ENCODE measurements around the gene MED22.

MED22 gene

GRCh38 chr9:133384736-133385321, 36.9 kb upstream of the MED22 start:
- H2AFZ ChIP-seq (ENCODE audit: low read length): no peak overlapping the region
- H3K27me3 ChIP-seq (ENCODE audit: insufficient read depth, low read length, poor library complexity, severe bottlenecking): no peaks in the 10 kb centered on the region
- H3K9ac ChIP-seq (ENCODE audit: low read depth, low read length, poor library complexity, severe bottlenecking): no peak overlapping the region
- no peaks in the 10 kb centered on the region for H3K36me3 ChIP-seq (ENCODE audit: insufficient read depth, low read length)
- H3K4me2 ChIP-seq (ENCODE audit: low read depth, low read length, poor library complexity, severe bottlenecking): no peak overlapping the region
- H3F3A ChIP-seq (ENCODE audit: low read depth): no peaks in the 10 kb centered on the region
- TF ChIP-seq CTCF (conservative IDR thresholded peaks at IDR 0.05; ENCODE audit: low read length) (no peak), EZH2phosphoT487 (IDR thresholded peaks at IDR 0.05; ENCODE audit: borderline replicate concordance) (no peak)
- H3K4me1 ChIP-seq (ENCODE audit: insufficient read depth, low read length, poor library complexity, severe bottlenecking): no peaks in the 10 kb centered on the region
- H3K79me2 ChIP-seq (ENCODE audit: insufficient read depth, low read length): no peaks in the 10 kb centered on the region
- H3K9me3 ChIP-seq (ENCODE audit: insufficient read depth, low read depth, low read length): no peaks in the 10 kb centered on the region
- no peaks in the 10 kb centered on the region for H4K20me1 ChIP-seq (ENCODE audit: insufficient read depth, low read length, poor library complexity, severe bottlenecking)
- H3K9me2 ChIP-seq (replicated peaks; ENCODE audit: low read depth, low read length): no peaks in the 10 kb centered on the region
- no peak overlapping the region for H3K4me3 ChIP-seq (ENCODE audit: low read length, poor library complexity, severe bottlenecking)

GRCh38 chr9:133383438-133383837, 35.5 kb upstream of the MED22 start:
- no peak overlapping the region for H2AFZ ChIP-seq (ENCODE audit: low read length)
- no peaks in the 10 kb centered on the region for H3K9me3 ChIP-seq (ENCODE audit: insufficient read depth, low read depth, low read length)
- TF ChIP-seq CTCF (conservative IDR thresholded peaks at IDR 0.05; ENCODE audit: low read length): no peak
- no peak for TF ChIP-seq EZH2phosphoT487 (IDR thresholded peaks at IDR 0.05; ENCODE audit: borderline replicate concordance)
- H3K4me1 ChIP-seq (ENCODE audit: insufficient read depth, low read length, poor library complexity, severe bottlenecking): peaks cover 3% of the 10 kb centered on the region
- H3K36me3 ChIP-seq (ENCODE audit: insufficient read depth, low read length): no peaks in the 10 kb centered on the region
- no peaks in the 10 kb centered on the region for H3F3A ChIP-seq (ENCODE audit: low read depth)
- H3K9ac ChIP-seq (ENCODE audit: low read depth, low read length, poor library complexity, severe bottlenecking): no peak overlapping the region
- H3K79me2 ChIP-seq (ENCODE audit: insufficient read depth, low read length): no peaks in the 10 kb centered on the region
- no peaks in the 10 kb centered on the region for H3K27me3 ChIP-seq (ENCODE audit: insufficient read depth, low read length, poor library complexity, severe bottlenecking)
- H4K20me1 ChIP-seq (ENCODE audit: insufficient read depth, low read length, poor library complexity, severe bottlenecking): no peaks in the 10 kb centered on the region
- no peaks in the 10 kb centered on the region for H3K9me2 ChIP-seq (replicated peaks; ENCODE audit: low read depth, low read length)
- no peak overlapping the region for H3K4me3 ChIP-seq (ENCODE audit: low read length, poor library complexity, severe bottlenecking)
- H3K4me2 ChIP-seq (ENCODE audit: low read depth, low read length, poor library complexity, severe bottlenecking): no peak overlapping the region

GRCh38 chr9:133382507-133383141, 34.7 kb upstream of the MED22 start:
- H3K4me1 ChIP-seq (ENCODE audit: insufficient read depth, low read length, poor library complexity, severe bottlenecking): peaks cover 3% of the 10 kb centered on the region
- no peak overlapping the region for H2AFZ ChIP-seq (ENCODE audit: low read length)
- H3K36me3 ChIP-seq (ENCODE audit: insufficient read depth, low read length): no peaks in the 10 kb centered on the region
- H3F3A ChIP-seq (ENCODE audit: low read depth): no peaks in the 10 kb centered on the region
- H3K79me2 ChIP-seq (ENCODE audit: insufficient read depth, low read length): no peaks in the 10 kb centered on the region
- H3K9ac ChIP-seq (ENCODE audit: low read depth, low read length, poor library complexity, severe bottlenecking): no peak overlapping the region
- no peaks in the 10 kb centered on the region for H3K9me2 ChIP-seq (replicated peaks; ENCODE audit: low read depth, low read length)
- H3K4me2 ChIP-seq (ENCODE audit: low read depth, low read length, poor library complexity, severe bottlenecking): no peak overlapping the region
- no peaks in the 10 kb centered on the region for H4K20me1 ChIP-seq (ENCODE audit: insufficient read depth, low read length, poor library complexity, severe bottlenecking)
- no peak overlapping the region for H3K4me3 ChIP-seq (ENCODE audit: low read length, poor library complexity, severe bottlenecking)
- no peaks in the 10 kb centered on the region for H3K9me3 ChIP-seq (ENCODE audit: insufficient read depth, low read depth, low read length)
- no peaks in the 10 kb centered on the region for H3K27me3 ChIP-seq (ENCODE audit: insufficient read depth, low read length, poor library complexity, severe bottlenecking)
- TF ChIP-seq EZH2phosphoT487 (IDR thresholded peaks at IDR 0.05; ENCODE audit: borderline replicate concordance) (no peak), CTCF (conservative IDR thresholded peaks at IDR 0.05; ENCODE audit: low read length) (no peak)

All from Loucy (cell line).